ENCODE measurements around the gene HYCC1.
"Not testable (repeated sequence)": the region's sequence is repeated elsewhere in the genome, so short reads cannot be mapped to it uniquely, and the experiment has no call there.

The HYCC1 gene

DNA sequence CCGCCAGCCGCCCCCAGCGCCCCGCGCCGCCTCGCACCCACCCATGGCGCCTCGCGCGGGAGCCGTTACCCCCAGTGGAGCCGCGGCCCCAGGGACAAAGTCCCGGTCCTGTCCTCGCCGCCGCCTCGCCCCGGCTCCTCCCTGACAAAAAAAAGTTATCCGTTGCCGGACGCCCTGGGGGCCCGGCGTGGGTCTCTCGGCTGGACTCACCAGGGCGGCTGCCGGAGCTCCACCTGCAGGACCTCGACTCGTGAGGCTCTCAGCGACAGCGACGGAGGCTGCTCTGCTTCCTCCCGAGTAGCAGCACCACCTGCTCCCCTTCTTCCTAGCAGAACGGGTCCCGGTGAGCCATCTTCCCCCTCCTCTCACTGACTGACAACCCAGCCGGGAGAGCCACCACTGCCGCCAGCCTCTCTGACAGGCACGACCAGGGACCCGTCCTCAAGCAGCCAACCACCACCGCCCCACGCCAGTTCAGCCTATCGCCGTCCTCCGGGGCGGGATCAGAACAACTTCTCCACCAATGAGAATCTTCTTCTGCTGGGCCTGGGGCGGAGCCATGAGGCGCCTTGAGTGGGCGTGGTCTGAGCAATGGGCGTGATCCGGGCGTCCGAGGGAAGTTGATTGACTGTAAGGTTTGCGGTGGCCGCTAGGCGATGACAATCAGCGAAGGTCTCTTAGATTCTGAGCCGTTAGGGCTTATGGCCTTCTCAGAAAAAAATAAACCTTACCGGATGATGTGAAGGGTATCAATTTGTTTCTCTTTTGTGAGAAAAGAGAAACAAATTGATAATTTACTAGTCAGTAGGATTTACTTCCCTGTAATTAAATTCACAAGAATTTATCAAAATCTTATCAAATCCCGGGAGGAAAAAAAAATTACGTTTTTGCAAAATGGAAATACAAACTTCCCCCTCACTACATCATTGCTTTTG, at the start of gene HYCC1:
Gene HYCC1 (minus strand): TSS at position 416 of the 935 bp plus-strand sequence. CDS start 23,019 bp downstream, outside the sequence.
- DNase-seq (ENCODE audit: low spot score) = peak; percentile 96

DNA sequence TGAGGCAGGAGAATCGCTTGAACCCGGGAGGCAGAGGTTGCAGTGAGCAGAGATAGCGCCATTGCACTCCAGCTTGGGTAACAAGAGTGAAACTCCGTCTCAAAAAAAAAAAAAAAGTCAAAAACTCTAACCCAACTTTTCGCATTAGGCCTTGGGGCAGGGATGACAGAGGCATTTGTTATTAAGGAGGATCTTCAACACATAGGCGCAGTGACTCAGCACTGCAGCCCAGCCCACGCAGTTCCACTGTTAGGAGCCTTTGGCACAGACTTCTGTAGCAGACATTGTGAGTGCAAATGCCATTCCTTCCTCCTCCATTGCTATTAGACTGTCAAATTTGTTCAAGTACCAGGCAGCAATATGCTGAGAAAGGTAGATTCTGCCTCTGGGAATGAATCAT, 48.5 kb upstream of the HYCC1 start:
- DNase-seq (ENCODE audit: low spot score) = no peak

DNA sequence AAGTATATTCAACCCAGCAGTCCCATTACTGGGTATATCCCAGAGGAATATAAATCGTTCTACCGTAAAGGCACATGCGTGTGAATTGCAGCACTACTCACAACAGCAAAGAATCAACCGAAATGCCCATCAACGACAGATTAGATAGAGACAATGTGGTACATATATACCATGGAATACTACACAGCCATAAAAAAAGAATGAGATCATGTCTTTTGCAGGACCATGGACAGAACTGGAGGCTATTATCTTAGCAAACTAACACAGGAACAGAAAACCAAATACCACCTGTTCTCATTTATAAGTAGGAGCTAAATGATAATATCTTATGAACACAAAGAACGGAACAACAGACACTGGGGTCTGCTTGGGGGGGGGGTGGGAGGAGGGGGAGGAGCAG, 47.4 kb upstream of the HYCC1 start:
- no peak for DNase-seq (ENCODE audit: low spot score)

DNA sequence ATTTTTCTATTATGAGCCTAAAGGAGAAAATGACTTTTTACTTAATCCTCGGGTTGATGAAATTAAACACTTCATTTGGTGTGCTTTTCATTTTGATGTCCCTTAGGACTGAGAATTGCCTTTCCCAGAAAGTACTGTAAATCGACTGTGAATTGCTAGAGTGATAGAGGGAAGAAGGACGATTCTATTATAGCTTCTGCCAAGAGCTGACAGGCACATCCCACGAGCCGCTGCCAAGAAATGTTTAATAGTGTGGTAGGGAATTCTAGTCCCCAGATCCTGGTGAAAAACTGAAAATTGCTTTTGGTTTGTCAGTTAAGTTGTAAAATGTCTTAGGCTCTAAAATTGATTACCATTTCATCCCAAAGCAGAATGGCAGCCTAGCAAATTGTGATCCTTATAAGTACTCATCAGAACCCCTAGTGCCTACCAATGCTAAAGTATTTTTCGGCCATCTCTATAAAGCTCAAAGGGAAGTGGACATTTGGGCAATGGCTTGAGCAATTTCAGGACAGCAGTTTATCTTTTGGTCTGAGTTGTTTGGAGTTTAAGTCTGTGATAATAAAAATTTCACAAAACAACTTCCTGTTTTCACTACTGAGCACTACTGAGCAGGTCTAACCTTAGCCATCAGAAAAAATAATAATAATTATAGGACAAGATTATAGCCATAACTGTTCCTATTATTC, 44.6 kb upstream of the HYCC1 start:
- no peak for DNase-seq (ENCODE audit: low spot score)

DNA sequence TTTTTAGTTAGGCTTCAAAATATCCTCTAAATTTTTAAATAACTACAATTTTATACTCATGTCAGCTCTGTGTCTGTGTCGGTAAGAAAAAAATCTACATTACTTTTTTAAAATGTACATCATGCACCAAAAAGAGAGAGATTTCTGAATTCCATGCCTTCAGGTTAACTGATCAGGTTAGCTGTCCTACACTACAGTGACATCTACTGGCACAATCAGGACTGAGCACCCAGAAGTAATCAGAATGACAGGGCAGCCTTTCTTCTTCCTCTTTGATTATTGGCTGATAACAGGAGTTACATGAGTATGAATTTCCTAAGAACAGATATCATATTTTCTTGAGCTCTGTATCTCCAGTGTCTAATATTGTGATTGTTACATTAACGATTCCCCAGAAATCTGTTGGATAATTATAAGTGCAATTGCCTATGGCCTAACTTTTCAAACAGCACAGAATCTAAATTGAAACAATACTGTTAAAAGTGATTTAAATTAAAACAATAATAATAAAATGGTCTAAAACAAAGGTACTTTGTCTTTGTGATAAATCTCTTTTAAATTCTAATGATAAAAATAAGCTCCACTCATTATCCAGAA, 41.8 kb upstream of the HYCC1 start:
- peak; percentile 61 for DNase-seq (ENCODE audit: low spot score)

DNA sequence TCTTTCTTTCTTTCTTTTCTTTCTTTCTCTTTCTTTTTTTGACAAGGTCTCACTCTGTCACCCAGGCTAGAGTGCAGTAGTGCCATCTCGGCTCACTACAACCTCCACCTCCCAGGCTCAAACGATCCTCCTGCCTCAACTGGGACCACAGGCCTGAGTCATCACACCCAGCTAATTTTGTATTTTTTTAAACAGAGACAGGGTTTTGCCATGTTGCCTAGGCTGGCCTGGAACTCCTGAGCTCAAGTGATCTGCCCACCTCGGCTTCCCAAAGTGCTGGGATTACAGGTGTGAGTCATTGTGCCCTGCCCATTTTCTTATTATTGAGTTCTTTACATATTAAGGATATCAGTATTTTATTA, 37.2 kb upstream of the HYCC1 start:
- not testable (repeated sequence) for DNase-seq (ENCODE audit: low spot score)

DNA sequence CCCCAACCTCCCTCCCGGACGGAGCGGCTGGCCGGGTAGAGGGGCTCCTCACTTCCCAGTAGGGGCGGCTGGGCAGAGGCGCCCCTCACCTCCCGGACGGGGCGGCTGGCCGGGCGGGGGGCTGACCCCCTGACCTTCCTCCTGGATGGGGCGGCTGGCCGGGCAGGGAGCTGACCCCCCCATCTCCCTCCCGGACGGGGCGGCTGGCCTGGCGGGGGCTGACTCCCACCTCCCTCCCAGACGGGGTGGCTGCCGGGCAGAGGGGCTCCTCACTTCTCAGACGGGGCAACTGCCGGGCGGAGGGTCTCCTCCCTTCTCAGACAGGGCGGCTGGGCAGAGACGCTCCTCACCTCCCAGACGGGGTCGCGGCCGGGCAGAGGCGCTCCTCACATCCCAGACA, 32.4 kb upstream of the HYCC1 start:
- DNase-seq (ENCODE audit: low spot score) = not testable (repeated sequence)

DNA sequence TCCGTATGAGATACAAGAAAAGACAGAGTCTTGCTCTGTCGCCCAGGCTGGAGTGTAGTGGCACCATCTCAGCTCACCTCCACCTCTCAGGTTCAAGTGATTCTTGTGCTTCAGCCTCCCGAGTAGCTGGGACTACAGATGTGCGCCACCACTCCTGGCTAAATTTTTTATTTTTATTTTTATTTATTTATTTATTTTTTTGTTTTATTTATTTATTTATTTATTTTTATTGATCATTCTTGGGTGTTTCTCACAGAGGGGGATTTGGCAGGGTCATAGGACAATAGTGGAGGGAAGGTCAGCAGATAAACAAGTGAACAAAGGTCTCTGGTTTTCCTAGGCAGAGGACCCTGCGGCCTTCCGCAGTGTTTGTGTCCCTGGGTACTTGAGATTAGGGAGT, 31.2 kb upstream of the HYCC1 start:
- not testable (repeated sequence) for DNase-seq (ENCODE audit: low spot score)

DNA sequence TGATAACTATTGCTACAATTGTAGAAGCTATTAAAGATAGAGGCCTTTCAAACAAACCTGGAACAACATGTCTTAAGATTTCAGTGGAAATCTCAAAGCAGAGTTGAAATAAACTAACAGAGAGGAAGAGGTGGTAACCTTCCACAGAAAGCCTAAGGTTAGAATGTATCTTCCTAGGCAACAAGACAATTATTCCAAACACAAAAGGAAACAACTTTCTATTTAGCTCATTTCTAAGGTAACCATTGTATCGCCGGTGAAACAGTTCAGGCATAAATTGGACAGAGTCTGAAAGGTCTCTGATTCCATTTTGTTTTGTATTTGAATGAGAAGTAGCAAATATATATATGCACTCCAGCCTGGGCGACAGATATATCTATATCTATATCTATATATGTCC, 30.7 kb upstream of the HYCC1 start:
- no peak for DNase-seq (ENCODE audit: low spot score)

DNA sequence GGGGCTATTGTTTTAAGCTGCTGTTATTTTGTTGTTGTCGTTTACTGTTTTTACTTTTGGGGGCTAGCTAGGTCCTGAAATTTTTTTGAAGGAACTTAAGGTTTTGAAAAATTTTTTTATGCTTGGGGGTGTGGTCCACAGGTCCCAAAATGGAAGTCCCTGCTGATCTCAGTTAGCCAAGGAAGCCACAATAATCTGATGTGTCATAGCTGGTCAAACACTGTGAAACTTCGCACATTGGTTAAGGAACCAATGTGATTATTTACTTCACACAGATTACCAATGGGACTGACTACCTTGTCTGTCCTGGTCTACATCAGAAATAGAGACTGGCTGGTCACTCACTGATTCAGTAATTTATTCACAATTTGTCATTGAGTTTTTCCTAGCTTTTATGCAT, 29.5 kb upstream of the HYCC1 start:
- DNase-seq (ENCODE audit: low spot score) = no peak

DNA sequence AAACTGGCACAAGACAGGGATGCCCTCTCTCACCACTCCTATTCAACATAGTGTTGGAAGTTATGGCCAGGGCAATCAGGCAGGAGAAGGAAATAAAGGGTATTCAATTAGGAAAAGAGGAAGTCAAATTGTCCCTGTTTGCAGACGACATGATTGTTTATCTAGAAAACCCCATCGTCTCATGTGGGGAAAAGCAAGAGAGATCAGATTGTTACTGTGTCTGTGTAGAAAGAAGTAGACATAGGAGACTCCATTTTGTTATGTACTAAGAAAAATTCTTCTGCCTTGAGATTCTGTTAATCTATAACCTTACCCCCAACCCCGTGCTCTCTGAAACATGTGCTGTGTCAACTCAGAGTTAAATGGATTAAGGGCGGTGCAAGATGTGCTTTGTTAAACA, 25.7 kb upstream of the HYCC1 start:
- not testable (repeated sequence) for DNase-seq (ENCODE audit: low spot score)

DNA sequence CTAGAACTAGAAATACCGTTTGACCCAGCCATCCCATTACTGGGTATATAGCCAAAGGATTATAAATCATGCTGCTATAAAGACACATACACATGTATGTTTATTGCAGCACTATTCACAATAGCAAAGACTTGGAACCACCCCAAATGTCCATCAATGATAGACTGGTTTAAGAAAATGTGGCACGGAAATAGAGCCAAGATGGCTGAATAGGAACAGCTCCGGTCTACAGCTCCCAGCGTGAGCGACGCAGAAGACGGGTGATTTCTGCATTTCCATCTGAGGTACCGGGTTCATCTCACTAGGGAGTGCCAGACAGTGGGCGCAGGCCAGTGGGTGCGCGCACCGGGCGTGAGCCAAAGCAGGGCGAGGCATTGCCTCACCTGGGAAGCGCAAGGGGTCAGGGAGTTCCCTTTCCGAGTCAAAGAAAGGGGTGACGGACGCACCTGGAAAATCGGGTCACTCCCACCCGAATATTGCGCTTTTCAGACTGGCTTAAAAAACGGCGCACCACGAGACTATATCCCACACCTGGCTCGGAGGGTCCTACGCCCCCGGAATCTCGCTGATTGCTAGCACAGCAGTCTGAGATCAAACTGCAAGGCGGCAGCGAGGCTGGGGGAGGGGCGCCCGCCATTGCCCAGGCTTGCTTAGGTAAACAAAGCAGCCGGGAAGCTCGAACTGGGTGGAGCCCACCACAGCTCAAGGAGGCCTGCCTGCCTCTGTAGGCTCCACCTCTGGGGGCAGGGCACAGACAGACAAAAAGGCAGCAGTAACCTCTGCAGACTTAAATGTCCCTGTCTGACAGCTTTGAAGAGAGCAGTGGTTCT, 21.8 kb upstream of the HYCC1 start:
- DNase-seq (ENCODE audit: low spot score) = not testable (repeated sequence)

DNA sequence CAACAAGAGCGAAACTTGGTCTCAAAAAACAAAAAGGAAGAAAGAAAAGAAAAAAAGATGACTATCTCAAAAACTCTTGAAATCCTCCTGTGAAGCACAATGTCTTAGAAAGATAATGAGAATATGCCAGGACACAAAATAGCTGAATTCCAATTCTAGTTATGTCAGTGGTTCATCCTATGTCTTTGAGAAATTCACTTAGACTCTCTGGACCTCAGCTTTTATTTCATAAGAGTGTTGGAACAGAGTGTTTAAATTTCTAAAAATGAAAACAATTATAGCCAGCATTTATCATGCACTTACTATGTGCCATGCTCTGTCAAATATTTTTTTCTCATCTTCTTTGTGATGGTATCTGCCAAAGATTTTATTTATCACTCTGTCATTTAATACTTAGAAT, 13.3 kb upstream of the HYCC1 start:
- DNase-seq (ENCODE audit: low spot score) = no peak

DNA sequence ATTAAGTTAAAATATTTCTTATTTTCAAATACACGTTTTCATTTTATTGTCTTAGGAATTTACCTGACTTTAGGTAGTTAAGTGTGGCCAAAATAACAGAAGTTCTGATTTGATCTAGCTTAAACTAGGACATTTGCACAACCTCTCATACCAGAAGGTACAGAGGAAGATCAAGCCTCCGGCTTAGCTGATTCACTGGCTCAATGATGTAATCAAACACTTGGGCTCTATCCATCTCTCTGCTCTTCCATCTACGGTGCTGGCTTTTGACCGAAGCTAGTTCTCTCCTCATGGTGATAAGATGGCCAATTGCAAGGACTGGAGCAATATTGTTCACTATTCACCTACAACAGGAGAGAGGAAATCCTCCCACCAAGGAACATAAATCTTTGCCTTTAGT, 12.2 kb upstream of the HYCC1 start:
- no peak for DNase-seq (ENCODE audit: low spot score)

DNA sequence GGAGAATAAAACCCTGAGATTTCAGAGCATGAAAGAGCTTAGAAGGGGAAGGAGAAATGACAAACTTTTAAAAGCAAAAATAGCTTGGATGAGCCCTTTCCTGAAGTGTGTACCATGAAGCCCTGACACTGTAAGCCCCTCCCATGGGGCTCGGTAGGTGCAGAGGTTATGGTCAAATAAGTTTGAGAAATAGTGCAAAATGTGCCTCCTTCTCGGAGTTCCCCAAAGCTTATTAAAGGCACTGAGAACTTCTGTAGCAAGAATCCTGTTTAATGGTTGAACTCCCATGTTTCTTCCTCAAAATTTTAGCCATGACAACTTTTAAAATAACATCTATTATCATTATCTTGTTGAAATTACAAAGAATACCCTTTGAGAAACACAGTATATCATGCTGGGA, 10.5 kb upstream of the HYCC1 start:
- no peak for DNase-seq (ENCODE audit: low spot score)

DNA sequence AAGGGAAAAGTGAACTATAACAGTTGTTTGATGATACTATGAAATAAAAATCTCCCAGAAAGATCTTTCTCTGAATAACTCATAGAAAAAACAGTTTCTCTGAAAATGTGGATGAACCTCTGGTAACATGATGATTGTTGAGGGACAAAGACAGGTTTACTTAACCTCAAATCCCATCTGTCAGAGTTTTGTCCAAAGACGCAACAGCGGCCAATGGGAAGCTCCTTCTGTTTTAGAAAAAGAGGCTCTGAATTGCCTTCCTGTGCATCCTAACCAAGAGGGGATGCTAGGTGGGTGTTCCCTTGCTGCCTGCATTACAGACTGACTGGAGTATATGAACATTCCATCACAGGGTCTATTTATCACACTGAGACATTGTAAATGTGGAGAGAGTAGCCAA, 8.9 kb upstream of the HYCC1 start:
- DNase-seq (ENCODE audit: low spot score) = no peak

DNA sequence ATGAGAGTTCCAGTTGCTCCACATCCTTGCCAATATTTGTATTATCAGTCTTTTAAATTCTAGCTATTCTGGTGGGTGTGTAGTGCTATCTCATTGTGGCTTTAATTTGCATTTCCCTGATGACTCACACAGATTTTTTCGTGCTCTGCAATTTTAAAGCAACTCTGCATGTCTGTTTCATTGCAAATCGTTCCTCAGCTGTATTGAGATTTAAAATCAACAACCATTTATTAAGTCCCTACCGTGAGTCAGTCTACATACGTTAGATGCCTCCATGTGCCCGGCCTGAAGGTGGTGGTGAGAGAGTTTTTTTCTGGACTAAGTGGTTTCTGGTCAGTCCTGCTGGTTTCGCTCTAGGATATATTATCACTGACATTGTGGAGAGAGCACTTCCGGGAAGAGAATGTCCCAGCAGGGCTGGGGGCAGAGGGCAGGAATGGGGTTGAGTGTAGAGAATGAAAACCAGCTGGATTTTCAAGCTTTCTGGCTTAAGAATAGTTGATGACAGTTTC, 8.4 kb upstream of the HYCC1 start:
- DNase-seq (ENCODE audit: low spot score) = no peak

DNA sequence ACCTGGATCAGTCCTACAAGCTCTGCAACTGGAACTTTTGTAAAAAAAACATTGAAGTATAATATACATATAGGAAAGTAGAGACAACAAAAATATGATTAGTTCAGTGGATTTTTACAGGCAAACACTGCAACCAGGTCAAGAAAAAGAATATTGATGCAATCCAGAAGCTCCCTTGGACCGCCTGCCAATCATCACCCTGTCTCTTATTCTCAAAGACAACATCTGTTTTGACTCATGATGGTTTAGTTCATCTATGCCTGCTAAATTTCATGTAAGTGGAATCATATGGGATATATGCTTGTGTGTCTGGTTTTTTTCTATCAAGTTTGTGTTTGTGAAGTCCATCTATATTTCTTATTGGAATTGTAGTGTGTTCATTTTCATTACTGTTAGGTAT, 7.7 kb upstream of the HYCC1 start:
- DNase-seq (ENCODE audit: low spot score) = no peak

DNA sequence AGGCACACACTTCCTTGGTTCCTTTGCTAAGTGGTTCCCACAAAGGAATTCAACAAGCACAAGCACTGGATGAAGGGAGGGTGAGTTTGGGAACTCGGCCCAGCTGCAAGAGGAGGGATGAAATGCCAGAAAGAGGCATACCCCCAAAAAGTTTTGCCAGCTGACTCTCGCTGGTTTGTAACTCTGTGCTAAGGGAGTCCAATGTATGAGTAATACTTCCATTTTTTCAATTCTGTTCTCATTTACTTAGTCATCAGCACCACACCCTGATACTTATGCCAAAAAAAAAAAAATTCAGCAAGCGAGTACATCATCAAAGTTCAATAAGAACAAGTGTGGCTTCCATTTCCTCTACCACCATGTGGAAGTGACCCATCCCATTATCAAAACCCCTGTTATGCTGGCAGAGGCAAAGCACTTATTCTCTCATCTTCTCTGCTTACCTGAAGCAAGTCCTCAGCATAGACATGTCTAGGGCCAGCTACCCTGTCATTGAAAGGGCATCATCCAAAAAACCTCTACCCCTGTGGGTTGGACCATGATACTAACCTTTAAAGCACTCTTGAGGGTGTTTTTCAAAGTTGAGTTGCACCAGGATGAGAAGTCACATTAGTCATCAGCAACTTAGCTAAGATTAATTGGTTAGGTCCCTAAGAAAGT, 6.9 kb upstream of the HYCC1 start:
- no peak for DNase-seq (ENCODE audit: low spot score)

DNA sequence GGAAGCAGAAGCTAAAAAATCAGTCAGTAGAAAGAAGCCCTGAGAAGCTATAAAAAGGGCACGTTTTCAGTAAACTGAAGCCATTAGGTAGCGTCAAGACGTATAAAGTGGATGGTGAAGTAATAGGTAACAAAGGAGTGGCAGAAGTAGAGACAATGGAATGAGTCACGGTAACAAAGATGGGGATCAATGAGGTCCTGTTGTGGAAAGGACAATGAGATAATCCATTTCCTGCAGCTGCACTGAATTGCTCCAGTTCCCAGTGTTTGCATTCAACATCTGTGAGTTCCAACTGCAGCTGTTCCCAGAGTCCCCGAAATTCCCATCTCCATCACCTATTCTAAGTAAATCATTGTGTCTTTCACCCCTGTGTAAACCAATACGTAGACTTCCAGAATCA, 4.8 kb upstream of the HYCC1 start:
- DNase-seq (ENCODE audit: low spot score) = peak; percentile 19

DNA sequence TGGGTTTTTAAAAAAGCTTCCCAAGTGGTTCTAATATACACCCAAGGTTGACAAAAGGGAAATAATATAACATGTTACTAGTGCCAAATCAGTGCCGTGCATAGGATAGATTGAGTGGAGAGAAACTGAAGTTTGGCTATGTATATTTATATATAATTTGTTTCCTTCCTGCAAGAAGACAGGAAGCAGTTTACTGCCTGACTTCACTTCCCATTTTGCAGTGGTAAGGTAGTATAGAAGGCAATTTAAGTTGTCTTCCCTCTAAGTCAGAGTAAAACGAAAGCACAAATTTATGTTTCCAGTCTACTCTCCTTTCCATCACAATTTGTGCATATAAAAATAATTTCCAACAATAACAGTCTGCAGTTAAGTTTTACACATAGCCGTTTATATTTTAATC, 3.4 kb upstream of the HYCC1 start:
- DNase-seq (ENCODE audit: low spot score) = no peak
